KMS-11 (cell line): Measurements from ENCODE around the gene RXFP2.

Experiments used
- H2AFZ ChIP-seq: fragments of 200-600 bp; sonication (generic); 2 replicates; pipeline ENCODE4 v1.6.1; 2016; ENCODE audit warnings: antibody characterized with exemption, mixed run types, low read depth
- H3K27ac ChIP-seq: fragments of 200-600 bp; sonication (generic); 2 replicates; pipeline ENCODE4 v1.6.1; 2016; ENCODE audit warnings: mild to moderate bottlenecking, mixed run types
- H3K27me3 ChIP-seq: fragments of 200-600 bp; sonication (generic); 2 replicates; pipeline ENCODE4 v1.6.1; 2017; ENCODE audit warnings: mild to moderate bottlenecking, low read depth, mixed run types, moderate library complexity; ENCODE audit not compliant: insufficient read depth
- H3K36me3 ChIP-seq: fragments of 200-600 bp; sonication (generic); 2 replicates; pipeline ENCODE4 v1.6.1; 2017; ENCODE audit warnings: mild to moderate bottlenecking, mixed run types; ENCODE audit not compliant: insufficient read depth
- H3K4me1 ChIP-seq: fragments of 200-600 bp; sonication (generic); 2 replicates; pipeline ENCODE4 v1.6.1; 2016; ENCODE audit warnings: mild to moderate bottlenecking, low read depth, mixed run types; ENCODE audit not compliant: poor library complexity, severe bottlenecking
- H3K4me2 ChIP-seq: fragments of 200-600 bp; sonication (generic); 2 replicates; pipeline ENCODE4 v1.7.0; 2016; ENCODE audit warnings: mild to moderate bottlenecking, mixed run types
- H3K4me3 ChIP-seq: fragments of 200-600 bp; sonication (generic); IDR thresholded peaks from 2 replicates; pipeline ENCODE4 v1.6.1; 2017; ENCODE audit warnings: low read depth, low read length, mixed read lengths; ENCODE audit not compliant: insufficient read depth
- H3K79me2 ChIP-seq: fragments of 200-600 bp; sonication (generic); 2 replicates; pipeline ENCODE4 v1.6.1; 2016; ENCODE audit warnings: low read depth, mixed run types; ENCODE audit not compliant: insufficient read depth
- H3K9ac ChIP-seq: fragments of 200-600 bp; sonication (generic); 2 replicates; pipeline ENCODE4 v1.6.1; 2016; ENCODE audit warnings: mild to moderate bottlenecking, mixed run types
- H4K20me1 ChIP-seq: fragments of 200-600 bp; sonication (generic); 2 replicates; pipeline ENCODE4 v1.6.1; 2016; ENCODE audit warnings: mild to moderate bottlenecking, mixed run types; ENCODE audit not compliant: insufficient read depth
- TF ChIP-seq, protein P1 (sequence below): fragments of 200-600 bp; sonication (generic); conservative IDR thresholded peaks from 2 replicates; pipeline ENCODE4 v1.6.1; 2017; ENCODE audit warnings: low read depth, mild to moderate bottlenecking, antibody characterized with exemption, low read length, moderate library complexity, mixed read lengths

Gene RXFP2

GRCh38 chr13:31850041-31850555 lies 110.8 kb downstream of the RXFP2 start:
- Histone ChIP-seq H3K4me1 (no peaks in the 10 kb centered on the region), H3K4me2 (no peak overlapping the region), H3K27ac (no peak overlapping the region), H3K36me3 (no peaks in the 10 kb centered on the region), H4K20me1 (no peaks in the 10 kb centered on the region), H3K79me2 (no peaks in the 10 kb centered on the region), H3K27me3 (no peaks in the 10 kb centered on the region), H3K9ac (no peak overlapping the region), H3K4me3 (no peak overlapping the region), H2AFZ (no peak overlapping the region)
- TF ChIP-seq, protein P1, sequence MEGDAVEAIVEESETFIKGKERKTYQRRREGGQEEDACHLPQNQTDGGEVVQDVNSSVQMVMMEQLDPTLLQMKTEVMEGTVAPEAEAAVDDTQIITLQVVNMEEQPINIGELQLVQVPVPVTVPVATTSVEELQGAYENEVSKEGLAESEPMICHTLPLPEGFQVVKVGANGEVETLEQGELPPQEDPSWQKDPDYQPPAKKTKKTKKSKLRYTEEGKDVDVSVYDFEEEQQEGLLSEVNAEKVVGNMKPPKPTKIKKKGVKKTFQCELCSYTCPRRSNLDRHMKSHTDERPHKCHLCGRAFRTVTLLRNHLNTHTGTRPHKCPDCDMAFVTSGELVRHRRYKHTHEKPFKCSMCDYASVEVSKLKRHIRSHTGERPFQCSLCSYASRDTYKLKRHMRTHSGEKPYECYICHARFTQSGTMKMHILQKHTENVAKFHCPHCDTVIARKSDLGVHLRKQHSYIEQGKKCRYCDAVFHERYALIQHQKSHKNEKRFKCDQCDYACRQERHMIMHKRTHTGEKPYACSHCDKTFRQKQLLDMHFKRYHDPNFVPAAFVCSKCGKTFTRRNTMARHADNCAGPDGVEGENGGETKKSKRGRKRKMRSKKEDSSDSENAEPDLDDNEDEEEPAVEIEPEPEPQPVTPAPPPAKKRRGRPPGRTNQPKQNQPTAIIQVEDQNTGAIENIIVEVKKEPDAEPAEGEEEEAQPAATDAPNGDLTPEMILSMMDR, result no peak

GRCh38 chr13:31851216-31851615 lies 111.9 kb downstream of the RXFP2 start:
- TF ChIP-seq, protein P1, result no peak
- H3K4me3 ChIP-seq, result no peak overlapping the region

More at GRCh38 chr13:31851216-31851615, 111.9 kb downstream of the RXFP2 start:
- Histone ChIP-seq H3K27me3 (no peaks in the 10 kb centered on the region), H3K79me2 (no peaks in the 10 kb centered on the region), H2AFZ (no peak overlapping the region), H3K27ac (no peak overlapping the region), H3K9ac (no peak overlapping the region), H3K4me1 (no peaks in the 10 kb centered on the region), H4K20me1 (no peaks in the 10 kb centered on the region), H3K4me2 (no peak overlapping the region), H3K36me3 (no peaks in the 10 kb centered on the region)
